Right renal cortex interstitium (tissue), 3 donors: Measurements from ENCODE around the gene CCDC66. TPM values are rescaled to one million over a fixed set of nuclear protein-coding genes. Genes with fewer than 3 reads are reported as not detected.

Source experiments
- DNase-seq, 3 donors: peaks; one replicate each; pipeline ENCODE4 v3.0.0-alpha.2; 2013; ENCODE audit warnings: low read depth in 3 of 3, low spot score in 2 of 3
- polyA plus RNA-seq, 3 donors: library from polyadenylated mRNA; unstranded; fragments of 120-200 nt; gene quantifications; one replicate each; pipeline ENCODE4 v1.2.1, GENCODE V29; 2013; ENCODE audit not compliant: insufficient read length in 3 of 3

CCDC66 gene
- polyA plus RNA-seq, 3 donors = 29.2 to 35.1 (median 34.5) TPM

DNA sequence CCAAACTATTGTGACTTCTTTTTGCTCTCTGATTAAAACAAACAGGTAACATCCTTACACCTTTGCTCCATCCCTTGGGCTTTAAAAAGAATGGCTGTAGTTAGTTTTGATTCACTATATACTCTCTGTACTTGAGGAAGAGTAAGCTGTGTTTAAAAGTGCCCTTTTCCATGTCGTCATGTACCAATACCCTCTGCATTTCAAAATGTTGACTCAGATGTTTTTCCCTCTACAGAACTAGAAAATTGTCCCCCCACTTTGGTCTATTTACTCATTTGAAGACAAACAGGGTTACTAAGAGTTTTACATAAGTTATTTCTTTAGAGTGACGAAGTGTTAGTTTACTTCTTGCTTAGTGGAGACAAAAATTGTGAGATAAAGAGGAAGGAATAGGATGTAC, 63.4 kb downstream of the CCDC66 start:
- DNase-seq = no peak

GRCh38 chr3:56621681-56622080, 64.7 kb downstream of the CCDC66 start:
- DNase-seq = peak in 1 of 3 donors; percentile 1

DNA sequence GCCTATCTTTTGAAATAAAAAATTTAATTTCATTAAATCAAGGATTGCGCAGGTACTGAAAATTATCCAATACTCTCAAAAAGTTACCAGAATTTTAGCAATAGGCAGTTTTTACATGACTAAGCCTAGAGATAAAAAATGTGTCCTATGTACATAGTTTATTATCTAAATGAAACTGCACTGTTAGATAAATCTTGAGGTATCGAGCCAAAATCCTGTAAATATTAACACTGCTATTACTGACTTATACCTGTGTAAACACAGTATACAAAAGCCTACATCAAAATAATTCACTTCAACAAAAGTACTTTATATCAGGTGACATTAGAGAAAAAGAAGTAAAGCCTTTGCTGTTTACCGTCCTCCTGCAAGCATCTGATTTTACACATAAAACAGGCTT, 65.4 kb downstream of the CCDC66 start:
- DNase-seq = no peak

GRCh38 chr3:56624725-56625124, 67.8 kb downstream of the CCDC66 start:
- no peak for DNase-seq

DNA sequence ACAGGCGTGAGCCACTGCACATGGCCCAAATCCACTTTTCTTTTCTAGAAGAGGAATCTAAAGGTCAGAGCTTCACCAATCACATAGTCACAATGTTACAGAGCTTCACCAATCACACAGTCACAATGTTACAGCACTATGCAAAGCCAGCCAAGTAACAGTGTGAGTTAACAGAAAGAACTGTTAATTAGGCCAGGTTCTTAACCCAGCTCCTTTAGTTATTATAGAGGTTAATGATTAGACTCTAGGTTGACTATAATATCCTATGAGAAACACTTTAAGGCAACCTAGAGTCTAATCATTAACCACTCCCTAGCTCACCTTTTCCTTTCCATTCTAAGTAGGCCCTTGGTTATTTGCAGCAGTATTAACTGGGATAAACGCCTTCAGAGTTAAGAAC, 72.1 kb downstream of the CCDC66 start:
- DNase-seq = peak; percentile 18 to 44 (median 21)

GRCh38 chr3:56629451-56629850, 72.5 kb downstream of the CCDC66 start:
- peak in 1 of 3 donors; percentile 19 for DNase-seq

GRCh38 chr3:56630966-56631365, 74.0 kb downstream of the CCDC66 start:
- no peak for DNase-seq

- no peak for DNase-seq
Observed at GRCh38 chr3:56633181-56633580, 76.2 kb downstream of the CCDC66 start.

- DNase-seq = no peak
Observed at GRCh38 chr3:56633602-56634535, 76.9 kb downstream of the CCDC66 start.

GRCh38 chr3:56645407-56645806, 88.4 kb downstream of the CCDC66 start:
- DNase-seq = no peak

DNA sequence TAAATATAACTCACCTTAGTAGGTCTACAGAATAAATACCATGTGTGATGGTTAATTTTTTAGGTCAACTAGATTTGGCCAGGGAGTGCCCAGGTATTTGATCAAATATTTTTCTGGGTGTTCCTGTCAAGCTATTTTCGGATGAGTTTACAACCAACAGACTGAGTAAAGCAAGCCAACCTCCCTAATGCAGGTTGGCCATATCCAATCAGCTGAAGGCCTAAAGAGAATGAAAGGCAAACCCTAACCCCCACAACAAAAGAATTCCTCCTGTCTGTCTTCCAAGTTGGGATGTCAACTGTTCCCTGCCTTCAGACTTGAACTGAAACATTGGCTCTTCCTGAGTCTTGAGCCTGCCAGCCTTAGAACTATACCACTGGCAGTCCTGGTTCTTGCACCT, 97.5 kb downstream of the CCDC66 start:
- DNase-seq = no peak

GRCh38 chr3:56655709-56656108, 98.7 kb downstream of the CCDC66 start:
- no peak for DNase-seq

DNA sequence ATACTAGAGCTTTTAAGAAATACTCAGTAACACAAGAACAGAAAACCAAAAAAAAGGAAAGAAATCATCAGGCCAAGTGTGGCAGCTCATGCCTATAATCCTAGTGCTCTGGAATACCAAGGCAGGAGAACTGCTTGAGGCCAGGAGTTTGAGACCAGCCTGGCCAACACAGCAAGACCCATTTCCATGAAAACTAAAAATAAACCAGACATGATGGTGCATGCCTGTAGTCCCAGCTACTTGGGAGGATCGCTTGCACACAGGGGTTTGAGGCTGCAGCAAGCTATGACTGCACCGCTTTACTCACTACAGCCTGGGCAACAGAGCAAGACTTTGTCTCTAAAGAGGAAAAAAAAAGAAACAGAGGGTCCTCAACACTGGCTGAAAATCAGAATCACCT, 107.8 kb downstream of the CCDC66 start:
- no peak for DNase-seq

GRCh38 chr3:56667973-56668579, 111.1 kb downstream of the CCDC66 start:
- no peak for DNase-seq

Other genes starting within 250 kb of the CCDC66 start
- 1 to 10 TPM; 3.5 to 4.0 (median 3.7) TPM for gene ERC2, start 88.7 kb upstream of the CCDC66 start, polyA plus RNA-seq
- 10 to 100 TPM; 75.0 to 89.4 (median 82.7) TPM for gene TASOR, start 126.1 kb downstream of the CCDC66 start, polyA plus RNA-seq
- gene ARHGEF3, start 244.8 kb downstream of the CCDC66 start, polyA plus RNA-seq = 10 to 100 TPM; 81.0 to 88.4 (median 84.7) TPM